SK-N-SH (cell line): ENCODE measurements around the gene NEMP2. TPM values are rescaled to one million over a fixed set of nuclear protein-coding genes. Genes with fewer than 3 reads are reported as not detected.

Experiments used
- CTCF ChIA-PET: fragments of 300-600, 350-600 bp; formaldehyde crosslinking; extraction: SDS; loops from one replicate; lab custom pipeline; 2021; lab: Yijun Ruan, JAX
- POLR2A ChIA-PET: fragments of 350-600 bp; sonication (Branson Sonifier 250); formaldehyde crosslinking; extraction: SDS; loops from one replicate; lab custom pipeline; 2020; ENCODE audit warnings: antibody characterized with exemption, inconsistent platforms; lab: Yijun Ruan, JAX
- DNase-seq: peaks from one replicate; pipeline ENCODE4 v3.0.0; 2012
- H2AFZ ChIP-seq: fragments of 200-600 bp; sonication (generic); 2 replicates; pipeline ENCODE4 v1.8.1; 2016; ENCODE audit warnings: antibody characterized with exemption, mild to moderate bottlenecking, low read depth
- H3F3A ChIP-seq: fragments of 200-600 bp; sonication (generic); replicated peaks from 2 replicates; pipeline ENCODE3; 2016; ENCODE audit warnings: antibody characterized with exemption, mild to moderate bottlenecking; ENCODE audit not compliant: insufficient read depth
- H3K27ac ChIP-seq, 2 experiments: fragments of 200-500 bp in 1 of 2; fragments of 200-600 bp in 1 of 2; sonication (Bioruptor generic) in 1 of 2; sonication (generic), shearing (Covaris generic) in 1 of 2; 2 replicates each; pipeline versions ENCODE4 v1.5.1 to v1.6.1; 2014 to 2016; ENCODE audit warnings: low read depth in 2 of 2, inconsistent platforms in 1 of 2, low read length in 1 of 2, mild to moderate bottlenecking in 1 of 2, mixed read lengths in 1 of 2
- H3K27me3 ChIP-seq: fragments of 200-600 bp; sonication (generic), shearing (Covaris generic); 2 replicates; pipeline ENCODE4 v1.6.1; 2016; ENCODE audit warnings: mixed run types; ENCODE audit not compliant: insufficient read depth
- H3K36me3 ChIP-seq, 2 experiments: fragments of 200-500 bp in 1 of 2; fragments of 200-600 bp in 1 of 2; sonication (Bioruptor generic) in 1 of 2; sonication (generic) in 1 of 2; replicated peaks in 1 of 2; 2 replicates each; pipeline versions ENCODE3 to v1.5.1; 2014 to 2016; ENCODE audit warnings: low read length in 1 of 2, mild to moderate bottlenecking in 1 of 2; ENCODE audit not compliant: insufficient read depth in 2 of 2, control insufficient read depth in 1 of 2
- H3K4me1 ChIP-seq, 2 experiments: fragments of 200-500 bp in 1 of 2; fragments of 200-600 bp in 1 of 2; sonication (Bioruptor generic) in 1 of 2; sonication (generic), shearing (Covaris generic) in 1 of 2; 2 replicates each; pipeline versions ENCODE4 v1.5.1 to v1.6.1; 2014 to 2016; ENCODE audit warnings: low read depth in 1 of 2, low read length in 1 of 2, mixed run types in 1 of 2; ENCODE audit not compliant: insufficient read depth in 2 of 2, control insufficient read depth in 1 of 2
- H3K4me2 ChIP-seq: fragments of 200-600 bp; sonication (generic), shearing (Covaris generic); 2 replicates; pipeline ENCODE4 v1.6.1; 2017; ENCODE audit warnings: mixed run types
- H3K4me3 ChIP-seq, 2 experiments: fragments of 200-500 bp in 1 of 2; fragments of 200-600 bp in 1 of 2; sonication (Bioruptor generic) in 1 of 2; sonication (generic), shearing (Covaris generic) in 1 of 2; 2 replicates each; pipeline versions ENCODE4 v1.5.1 to v1.8.1; 2014 to 2016; ENCODE audit warnings: low read depth in 2 of 2, inconsistent platforms in 1 of 2, low read length in 1 of 2, mild to moderate bottlenecking in 1 of 2, mixed read lengths in 1 of 2, moderate library complexity in 1 of 2
- H3K79me2 ChIP-seq: fragments of 200-600 bp; sonication (generic); 2 replicates; pipeline ENCODE4 v1.8.1; 2017; ENCODE audit warnings: mild to moderate bottlenecking; ENCODE audit not compliant: insufficient read depth
- H3K9ac ChIP-seq: fragments of 200-600 bp; sonication (generic); 2 replicates; pipeline ENCODE4 v1.6.1; 2017; ENCODE audit warnings: mixed run types
- H3K9me2 ChIP-seq: fragments of 200-600 bp; sonication (generic); 2 replicates; pipeline ENCODE4 v1.6.1; 2017; ENCODE audit warnings: mixed run types
- H3K9me3 ChIP-seq: fragments of 200-600 bp; sonication (generic); 2 replicates; pipeline ENCODE4 v1.6.1; 2017; ENCODE audit warnings: mixed run types, mild to moderate bottlenecking, moderate library complexity
- H4K20me1 ChIP-seq: fragments of 200-600 bp; sonication (generic); 2 replicates; pipeline ENCODE4 v1.6.1; 2017; ENCODE audit warnings: mild to moderate bottlenecking, mixed run types; ENCODE audit not compliant: insufficient read depth
- CTCF ChIP-seq: fragments of 200-600 bp; sonication (generic); IDR thresholded peaks from 2 replicates; pipeline ENCODE4 v1.6.1; 2017; ENCODE audit warnings: antibody characterized with exemption, mild to moderate bottlenecking, moderate library complexity
- ELF1 ChIP-seq: IDR thresholded peaks from 2 replicates; pipeline ENCODE4 v1.4.0; 2012
- GABPA ChIP-seq: IDR thresholded peaks from 2 replicates; pipeline ENCODE4 v1.4.0; 2012; ENCODE audit warnings: low read depth, mild to moderate bottlenecking
- GATA2 ChIP-seq: sonication (generic); formaldehyde crosslinking; IDR thresholded peaks from 2 replicates; pipeline ENCODE4 v1.5.0; 2020; ENCODE audit warnings: mild to moderate bottlenecking, missing genetic modification reagents
- IRF3 ChIP-seq: fragments of 150-350 bp; IDR thresholded peaks from 2 replicates; pipeline ENCODE4 v1.6.1; 2016; ENCODE audit warnings: mild to moderate bottlenecking, low read depth, low read length
- JUND ChIP-seq: IDR thresholded peaks from 2 replicates; pipeline ENCODE4 v1.4.0; 2012
- NFIC ChIP-seq: IDR thresholded peaks from 2 replicates; pipeline ENCODE4 v1.4.0; 2012; ENCODE audit warnings: borderline replicate concordance
- POLR2AphosphoS5 ChIP-seq: IDR thresholded peaks from 2 replicates; pipeline ENCODE4 v1.6.1; 2012; ENCODE audit warnings: low read depth, low read length
- RCOR1 ChIP-seq: fragments of 150-350 bp; IDR thresholded peaks from 2 replicates; pipeline ENCODE4 v1.6.1; 2017; ENCODE audit warnings: antibody characterized with exemption, low read length
- RFX5 ChIP-seq: IDR thresholded peaks from 2 replicates; pipeline ENCODE4 v1.6.1; 2012; ENCODE audit warnings: mild to moderate bottlenecking, improper control_type of control experiment, low read length
- RXRA ChIP-seq: IDR thresholded peaks from 2 replicates; pipeline ENCODE4 v1.4.0; 2012; ENCODE audit warnings: low read depth, mild to moderate bottlenecking, borderline replicate concordance
- SMC3 ChIP-seq: IDR thresholded peaks from 2 replicates; pipeline ENCODE4 v1.6.1; 2012; ENCODE audit warnings: low read depth, low read length, improper control_type of control experiment
- TAF1 ChIP-seq: IDR thresholded peaks from 2 replicates; pipeline ENCODE4 v1.6.1; 2012; ENCODE audit warnings: low read depth, mild to moderate bottlenecking, low read length, moderate library complexity, borderline replicate concordance
- TCF12 ChIP-seq: IDR thresholded peaks from 2 replicates; pipeline ENCODE4 v1.4.0; 2012
- USF1 ChIP-seq: IDR thresholded peaks from 2 replicates; pipeline ENCODE4 v1.4.0; 2012; ENCODE audit warnings: low read depth, borderline replicate concordance
- USF2 ChIP-seq: fragments of 150-350 bp; IDR thresholded peaks from 2 replicates; pipeline ENCODE4 v1.6.1; 2017; ENCODE audit warnings: antibody characterized with exemption, low read length, low read depth, borderline replicate concordance
- YY1 ChIP-seq: IDR thresholded peaks from 2 replicates; pipeline ENCODE4 v1.4.0; 2012; ENCODE audit warnings: low read depth, mild to moderate bottlenecking
- ZBTB33 ChIP-seq: IDR thresholded peaks from 2 replicates; pipeline ENCODE4 v1.4.0; 2012; ENCODE audit warnings: low read depth, borderline replicate concordance
- WGBS: methylation state at CpG from one replicate; pipeline ENCODE4 v1.1.6; 2017; ENCODE audit warnings: low lambda C conversion rate; 5-methylcytosine and 5-hydroxymethylcytosine counted together
- polyA plus RNA-seq, 3 experiments: library from polyadenylated mRNA; depleted of rRNA; stranded (reverse); fragments of >200 nt; gene quantifications; 2 replicates each; pipeline ENCODE4 v1.2.3, GENCODE V29; 2012

NEMP2 gene
- polyA plus RNA-seq, 1 of the 3 experiments (the other 2 are of a cell fraction): 2.0 TPM

GRCh38 chr2:190501702-190502407 lies 32.7 kb downstream of the NEMP2 start:
- no peak overlapping the region for H3K4me3 ChIP-seq
- no peaks in the 10 kb centered on the region for H4K20me1 ChIP-seq
- H3K4me2 ChIP-seq: no peak overlapping the region
- ChIA-PET POLR2A (no interaction called here), CTCF (interaction anchor here (0.8 to 1.5 kb wide), 3 partner anchors 9 to 77 kb away, joined by 3 read pairs; no protein-coding TSS in a partner anchor)
- no peak overlapping the region for H3K27ac ChIP-seq
- no peaks in the 10 kb centered on the region for H3K9me2 ChIP-seq
- no peaks in the 10 kb centered on the region for H3F3A ChIP-seq
- no peak for DNase-seq
- H3K9ac ChIP-seq: no peak overlapping the region
- WGBS: 76% methylated on average over 3 of the region's 3 CpGs
- TF ChIP-seq RFX5 (no peak), USF2 (no peak), POLR2AphosphoS5 (no peak), USF1 (no peak), JUND (no peak), TCF12 (no peak), RCOR1 (no peak), GATA2 (CRISPR knock-in tag) (no peak), ZBTB33 (no peak), SMC3 (no peak), RXRA (no peak)
- no peak overlapping the region for H2AFZ ChIP-seq
- no peaks in the 10 kb centered on the region for H3K27me3 ChIP-seq
- no peaks in the 10 kb centered on the region for H3K79me2 ChIP-seq
- H3K36me3 ChIP-seq: peaks cover 7 to 53% of the 10 kb centered on the region in 2 experiments
- H3K4me1 ChIP-seq: no peaks in the 10 kb centered on the region; a peak in 2 of 4 replicates
- H3K9me3 ChIP-seq: no peaks in the 10 kb centered on the region

- H4K20me1 ChIP-seq: no peaks in the 10 kb centered on the region
- H3K9me3 ChIP-seq: no peaks in the 10 kb centered on the region
- H3K36me3 ChIP-seq: peaks cover 7 to 52% of the 10 kb centered on the region in 2 experiments
- ChIA-PET POLR2A (no interaction called here), CTCF (interaction anchor here (0.9 kb wide), 1 partner anchor 76 kb away, joined by 3 read pairs; no protein-coding TSS in a partner anchor)
- 92% methylated on average over 5 of the region's 5 CpGs for WGBS
- H3K4me2 ChIP-seq: no peak overlapping the region
- H3F3A ChIP-seq: no peaks in the 10 kb centered on the region
- H3K27ac ChIP-seq: no peak overlapping the region
- no peaks in the 10 kb centered on the region for H3K9me2 ChIP-seq
- H3K27me3 ChIP-seq: no peaks in the 10 kb centered on the region
- H3K4me1 ChIP-seq: no peaks in the 10 kb centered on the region; a peak in 2 of 4 replicates
- H3K79me2 ChIP-seq: no peaks in the 10 kb centered on the region
- H3K9ac ChIP-seq: no peak overlapping the region
- no peak overlapping the region for H3K4me3 ChIP-seq
- no peak for DNase-seq
- no peak overlapping the region for H2AFZ ChIP-seq
- TF ChIP-seq GABPA: no peak
- no peak for TF ChIP-seq JUND
- TF ChIP-seq POLR2AphosphoS5: no peak
- TF ChIP-seq ELF1: no peak
- no peak for TF ChIP-seq CTCF
- TF ChIP-seq ZBTB33: no peak
- TF ChIP-seq RFX5: no peak
- TF ChIP-seq IRF3: no peak
- TF ChIP-seq YY1: no peak
- TF ChIP-seq NFIC: no peak
- no peak for TF ChIP-seq SMC3
- TF ChIP-seq RCOR1: no peak
- TF ChIP-seq TAF1: no peak
- TF ChIP-seq TCF12: no peak
Measured at GRCh38 chr2:190501231-190501630, 33.3 kb downstream of the NEMP2 start.
